ENCODE measurements around the gene RGR. TPM values are rescaled to one million over a fixed set of nuclear protein-coding genes. Genes with fewer than 3 reads are reported as not detected.
A peak's percentile ranks its signal among the peaks of the same experiment; 100 is the strongest.

RGR gene
- total RNA-seq, 1 experiment from 2014 or later, result not detected

DNA sequence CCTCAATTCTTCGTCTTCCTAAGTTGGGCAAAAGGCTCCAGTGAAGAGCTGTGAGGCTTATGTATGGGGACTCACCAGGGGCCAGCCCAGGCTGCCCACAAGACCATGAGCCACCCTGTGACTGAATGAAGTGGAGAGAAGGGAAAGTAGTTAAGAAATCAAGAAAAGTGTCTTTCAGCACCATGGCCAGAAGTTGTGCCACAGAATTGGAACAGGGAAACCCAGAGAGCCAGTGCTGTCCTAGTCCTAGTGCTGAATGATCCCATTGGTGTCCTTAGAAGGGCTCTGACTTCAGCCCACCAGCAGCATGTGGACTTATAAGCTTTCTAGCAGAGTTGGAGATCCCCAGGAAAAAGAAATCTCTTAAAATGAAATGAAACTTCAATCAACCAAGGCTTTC is 46.5 kb downstream of the RGR start:
- no peak; the same call in 1 of the 2 replicates for ATAC-seq
- intact Hi-C loops (cut with micrococcal nuclease), result no loop called here
- no peak overlapping the region for H2AFZ ChIP-seq (ENCODE audit: low read depth, low read length, poor library complexity, severe bottlenecking)
- ChIA-PET POLR2A (no interaction called here), RAD21 (ENCODE audit: low non-redundant PET in 1 of 2, low total read pairs in 2 of 2, uncharacterized antibody in 2 of 2, unreplicated experiment in 2 of 2) (no interaction called here), CTCF (no interaction called here)
- H3K79me2 ChIP-seq (ENCODE audit: insufficient read depth, low read length), result no peaks in the 10 kb centered on the region
- no peak overlapping the region for H3K4me3 ChIP-seq (replicated peaks in 1 of 2; ENCODE audit: low read depth in 1 of 2, low read length in 2 of 2)
- H3K4me1 ChIP-seq (ENCODE audit: control insufficient read depth in 1 of 2, insufficient read depth in 2 of 2, low read length in 2 of 2), result no peaks in the 10 kb centered on the region
- no peak for DNase-seq (ENCODE audit: low read depth, low spot score)
- no peak overlapping the region for H3K27ac ChIP-seq (ENCODE audit: low read depth, low read length)
- H4K20me1 ChIP-seq (ENCODE audit: insufficient read depth), result no peaks in the 10 kb centered on the region
- no TSS peak for BruUV-seq (replicated peaks)
- H3K27me3 ChIP-seq (ENCODE audit: insufficient read depth, low read length), result peaks cover 29% of the 10 kb centered on the region; the same call in 1 of the 2 replicates
- H3K36me3 ChIP-seq (ENCODE audit: control insufficient read depth in 1 of 2, insufficient read depth in 2 of 2, low read length in 2 of 2), result no peaks in the 10 kb centered on the region
- no peaks in the 10 kb centered on the region for H3K9me2 ChIP-seq (ENCODE audit: insufficient read depth)
- H3K9ac ChIP-seq (ENCODE audit: low read length), result no peak overlapping the region
- no peak overlapping the region for H3K4me2 ChIP-seq (ENCODE audit: low read length)
- H3K9me3 ChIP-seq (ENCODE audit: control insufficient read depth in 1 of 2, insufficient read depth in 1 of 2, low read depth in 1 of 2, low read length in 2 of 2), result no peaks in the 10 kb centered on the region
- TF ChIP-seq, protein P1, sequence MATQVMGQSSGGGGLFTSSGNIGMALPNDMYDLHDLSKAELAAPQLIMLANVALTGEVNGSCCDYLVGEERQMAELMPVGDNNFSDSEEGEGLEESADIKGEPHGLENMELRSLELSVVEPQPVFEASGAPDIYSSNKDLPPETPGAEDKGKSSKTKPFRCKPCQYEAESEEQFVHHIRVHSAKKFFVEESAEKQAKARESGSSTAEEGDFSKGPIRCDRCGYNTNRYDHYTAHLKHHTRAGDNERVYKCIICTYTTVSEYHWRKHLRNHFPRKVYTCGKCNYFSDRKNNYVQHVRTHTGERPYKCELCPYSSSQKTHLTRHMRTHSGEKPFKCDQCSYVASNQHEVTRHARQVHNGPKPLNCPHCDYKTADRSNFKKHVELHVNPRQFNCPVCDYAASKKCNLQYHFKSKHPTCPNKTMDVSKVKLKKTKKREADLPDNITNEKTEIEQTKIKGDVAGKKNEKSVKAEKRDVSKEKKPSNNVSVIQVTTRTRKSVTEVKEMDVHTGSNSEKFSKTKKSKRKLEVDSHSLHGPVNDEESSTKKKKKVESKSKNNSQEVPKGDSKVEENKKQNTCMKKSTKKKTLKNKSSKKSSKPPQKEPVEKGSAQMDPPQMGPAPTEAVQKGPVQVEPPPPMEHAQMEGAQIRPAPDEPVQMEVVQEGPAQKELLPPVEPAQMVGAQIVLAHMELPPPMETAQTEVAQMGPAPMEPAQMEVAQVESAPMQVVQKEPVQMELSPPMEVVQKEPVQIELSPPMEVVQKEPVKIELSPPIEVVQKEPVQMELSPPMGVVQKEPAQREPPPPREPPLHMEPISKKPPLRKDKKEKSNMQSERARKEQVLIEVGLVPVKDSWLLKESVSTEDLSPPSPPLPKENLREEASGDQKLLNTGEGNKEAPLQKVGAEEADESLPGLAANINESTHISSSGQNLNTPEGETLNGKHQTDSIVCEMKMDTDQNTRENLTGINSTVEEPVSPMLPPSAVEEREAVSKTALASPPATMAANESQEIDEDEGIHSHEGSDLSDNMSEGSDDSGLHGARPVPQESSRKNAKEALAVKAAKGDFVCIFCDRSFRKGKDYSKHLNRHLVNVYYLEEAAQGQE (IDR thresholded peaks at IDR 0.05; ENCODE audit: low read depth), result peak; percentile 93
- TF ChIP-seq SIN3A (IDR thresholded peaks at IDR 0.05; ENCODE audit: low read depth) (peak; percentile 51; the same call in 1 of the 2 replicates), FOSL1 (IDR thresholded peaks at IDR 0.05; ENCODE audit: low read depth) (no peak)

DNA sequence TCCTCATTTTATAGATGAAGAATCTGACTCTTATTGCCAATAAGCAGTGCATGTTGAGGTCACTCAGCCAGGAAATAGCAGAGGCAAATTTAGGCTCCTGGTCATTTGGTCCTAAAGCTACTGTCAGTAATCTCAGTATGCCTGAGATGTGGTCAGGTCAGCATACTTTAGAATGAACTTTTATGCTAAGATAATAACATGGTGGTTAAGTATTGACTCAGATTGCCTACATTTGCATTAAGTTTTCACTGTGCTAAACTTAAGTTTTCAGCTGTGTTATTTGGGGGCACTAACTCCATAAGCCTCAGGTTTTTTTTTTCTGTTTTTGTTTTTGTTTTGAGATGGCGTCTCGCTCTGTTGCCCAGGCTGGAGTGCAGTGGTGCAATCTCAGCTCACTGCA is 47.6 kb downstream of the RGR start:
- Histone ChIP-seq H4K20me1 (ENCODE audit: insufficient read depth) (no peaks in the 10 kb centered on the region), H3K4me2 (ENCODE audit: low read length) (no peak overlapping the region), H3K27ac (ENCODE audit: low read depth, low read length) (no peak overlapping the region), H3K9me2 (ENCODE audit: insufficient read depth) (no peaks in the 10 kb centered on the region), H3K9me3 (ENCODE audit: control insufficient read depth in 1 of 2, insufficient read depth in 1 of 2, low read depth in 1 of 2, low read length in 2 of 2) (no peaks in the 10 kb centered on the region), H3K36me3 (ENCODE audit: control insufficient read depth in 1 of 2, insufficient read depth in 2 of 2, low read length in 2 of 2) (no peaks in the 10 kb centered on the region), H3K27me3 (ENCODE audit: insufficient read depth, low read length) (peaks cover 29% of the 10 kb centered on the region; the same call in 1 of the 2 replicates), H2AFZ (ENCODE audit: low read depth, low read length, poor library complexity, severe bottlenecking) (no peak overlapping the region), H3K4me3 (replicated peaks in 1 of 2; ENCODE audit: low read depth in 1 of 2, low read length in 2 of 2) (no peak overlapping the region), H3K4me1 (ENCODE audit: control insufficient read depth in 1 of 2, insufficient read depth in 2 of 2, low read length in 2 of 2) (no peaks in the 10 kb centered on the region), H3K9ac (ENCODE audit: low read length) (no peak overlapping the region), H3K79me2 (ENCODE audit: insufficient read depth, low read length) (no peaks in the 10 kb centered on the region)
- ChIA-PET RAD21 (ENCODE audit: low non-redundant PET in 1 of 2, low total read pairs in 2 of 2, uncharacterized antibody in 2 of 2, unreplicated experiment in 2 of 2) (no interaction called here), POLR2A (no interaction called here), CTCF (no interaction called here)
- TF ChIP-seq EZH2phosphoT487 (IDR thresholded peaks at IDR 0.05; ENCODE audit: borderline replicate concordance) (no peak), TCF7L2 (IDR thresholded peaks at IDR 0.05; ENCODE audit: borderline replicate concordance, extremely low read depth, insufficient read depth, insufficient read length) (no peak), ZBTB33 (IDR thresholded peaks at IDR 0.05; ENCODE audit: extremely low read depth, insufficient replicate concordance, low read length) (no peak), CEBPB (IDR thresholded peaks at IDR 0.05; ENCODE audit: low read depth) (no peak), ZNF274 (IDR thresholded peaks at IDR 0.05; ENCODE audit: low read depth, low read length) (no peak), POLR2A (IDR thresholded peaks at IDR 0.05; ENCODE audit: borderline replicate concordance, extremely low read depth, insufficient read depth, insufficient read length) (no peak), RAD21 (IDR thresholded peaks at IDR 0.05; ENCODE audit: low read depth) (no peak), YY1 (IDR thresholded peaks at IDR 0.05; ENCODE audit: extremely low read depth, insufficient replicate concordance, low read depth, low read length) (no peak), CBX3 (IDR thresholded peaks at IDR 0.05; ENCODE audit: low read depth) (no peak)
- intact Hi-C loops (cut with micrococcal nuclease), result no loop called here
- no TSS peak for BruUV-seq (replicated peaks)
- ATAC-seq (no peak), DNase-seq (ENCODE audit: low read depth, low spot score) (no peak)

All from HCT116 (cell line).